Upper lobe of right lung (tissue), 1 donor: ENCODE data around the gene FOXP1. TPM values are rescaled to one million over a fixed set of nuclear protein-coding genes. Genes with fewer than 3 reads are reported as not detected.

ENCODE experiments used
- ATAC-seq: fragments of 200-7000 bp; cut with Tn5 transposase; one replicate; pipeline ENCODE4 v1.9.1; 2020; ENCODE audit warnings: mild to moderate bottlenecking, moderate library complexity
- DNase-seq: peaks from one replicate; pipeline ENCODE4 v3.0.0-alpha.2; 2020
- H3K27ac ChIP-seq: fragments of 200-600 bp; one replicate; pipeline ENCODE4 v1.8.0; 2022
- H3K27me3 ChIP-seq: fragments of 200-600 bp; one replicate; pipeline ENCODE4 v1.8.0; 2022; ENCODE audit warnings: mild to moderate bottlenecking
- H3K36me3 ChIP-seq: fragments of 200-600 bp; one replicate; pipeline ENCODE4 v1.8.0; 2022
- H3K4me1 ChIP-seq: fragments of 200-600 bp; one replicate; pipeline ENCODE4 v1.8.0; 2022
- H3K4me3 ChIP-seq: fragments of 200-600 bp; one replicate; pipeline ENCODE4 v1.8.0; 2022; ENCODE audit warnings: mild to moderate bottlenecking
- H3K9me3 ChIP-seq: fragments of 200-600 bp; one replicate; pipeline ENCODE4 v1.8.0; 2022
- intact Hi-C: fragments of 100-400 bp; cut with DNase I; formaldehyde crosslinking; loops from one replicate; pipeline ENCODE4 v1.11.0; 2022
- total RNA-seq: library from RNA; stranded (reverse); fragmentation: NEBNext Ultra II Directional; extraction: Animal tissue kit (Norgen Biotek cat#: 25700); gene quantifications from one replicate; pipeline ENCODE4 v1.2.1, GENCODE V29; 2021
- TF ChIP-seq, protein P1 (sequence below): fragments of 200-600 bp; IDR thresholded peaks from one replicate; pipeline ENCODE4 v1.8.0; 2022; ENCODE audit warnings: antibody characterized with exemption
- donor health status: DM: no; HTN: yes; CAD: no; lungs with severe emphysema.

The FOXP1 gene
- total RNA-seq, 1 donor from 2014 or later, result 140 TPM

- peaks cover 39% of the 10 kb centered on the region for H3K4me1 ChIP-seq
- TF ChIP-seq, protein P1, sequence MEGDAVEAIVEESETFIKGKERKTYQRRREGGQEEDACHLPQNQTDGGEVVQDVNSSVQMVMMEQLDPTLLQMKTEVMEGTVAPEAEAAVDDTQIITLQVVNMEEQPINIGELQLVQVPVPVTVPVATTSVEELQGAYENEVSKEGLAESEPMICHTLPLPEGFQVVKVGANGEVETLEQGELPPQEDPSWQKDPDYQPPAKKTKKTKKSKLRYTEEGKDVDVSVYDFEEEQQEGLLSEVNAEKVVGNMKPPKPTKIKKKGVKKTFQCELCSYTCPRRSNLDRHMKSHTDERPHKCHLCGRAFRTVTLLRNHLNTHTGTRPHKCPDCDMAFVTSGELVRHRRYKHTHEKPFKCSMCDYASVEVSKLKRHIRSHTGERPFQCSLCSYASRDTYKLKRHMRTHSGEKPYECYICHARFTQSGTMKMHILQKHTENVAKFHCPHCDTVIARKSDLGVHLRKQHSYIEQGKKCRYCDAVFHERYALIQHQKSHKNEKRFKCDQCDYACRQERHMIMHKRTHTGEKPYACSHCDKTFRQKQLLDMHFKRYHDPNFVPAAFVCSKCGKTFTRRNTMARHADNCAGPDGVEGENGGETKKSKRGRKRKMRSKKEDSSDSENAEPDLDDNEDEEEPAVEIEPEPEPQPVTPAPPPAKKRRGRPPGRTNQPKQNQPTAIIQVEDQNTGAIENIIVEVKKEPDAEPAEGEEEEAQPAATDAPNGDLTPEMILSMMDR, result no peak
- intact Hi-C loops, result no loop called here
- DNase-seq (no peak), ATAC-seq (peak; percentile 42)
- H3K4me3 ChIP-seq, result no peak overlapping the region
- H3K9me3 ChIP-seq, result no peaks in the 10 kb centered on the region
- no peak overlapping the region for H3K27ac ChIP-seq
- H3K36me3 ChIP-seq, result no peaks in the 10 kb centered on the region
- no peaks in the 10 kb centered on the region for H3K27me3 ChIP-seq
Observed at GRCh38 chr3:71453822-71454511, 129.6 kb downstream of the FOXP1 start.

GRCh38 chr3:71453319-71453718 lies 130.2 kb downstream of the FOXP1 start:
- ATAC-seq, result no peak
- H3K4me1 ChIP-seq, result peaks cover 39% of the 10 kb centered on the region

GRCh38 chr3:71451812-71452211 lies 131.7 kb downstream of the FOXP1 start:
- intact Hi-C loops, result no loop called here
- H3K4me3 ChIP-seq, result no peak overlapping the region
- H3K36me3 ChIP-seq, result no peaks in the 10 kb centered on the region
- peaks cover 48% of the 10 kb centered on the region for H3K4me1 ChIP-seq
- TF ChIP-seq, protein P1, result no peak
- no peak overlapping the region for H3K27ac ChIP-seq
- ATAC-seq, result no peak
- H3K27me3 ChIP-seq, result no peaks in the 10 kb centered on the region
- no peaks in the 10 kb centered on the region for H3K9me3 ChIP-seq
- DNase-seq, result no peak

More at GRCh38 chr3:71453319-71453718, 130.2 kb downstream of the FOXP1 start:
- intact Hi-C loops, result no loop called here
- TF ChIP-seq, protein P1, result no peak
- Histone ChIP-seq H3K27ac (no peak overlapping the region), H3K36me3 (no peaks in the 10 kb centered on the region), H3K9me3 (no peaks in the 10 kb centered on the region), H3K4me3 (no peak overlapping the region), H3K27me3 (no peaks in the 10 kb centered on the region)
- DNase-seq, result no peak

GRCh38 chr3:71451060-71451459 lies 132.5 kb downstream of the FOXP1 start:
- DNase-seq, result no peak
- Histone ChIP-seq H3K27me3 (no peaks in the 10 kb centered on the region), H3K9me3 (no peaks in the 10 kb centered on the region), H3K27ac (no peak overlapping the region), H3K4me1 (peaks cover 43% of the 10 kb centered on the region), H3K36me3 (no peaks in the 10 kb centered on the region), H3K4me3 (no peak overlapping the region)
- intact Hi-C loops, result no loop called here
- TF ChIP-seq, protein P1, result no peak
- no peak for ATAC-seq

- no peak for ATAC-seq
- no peaks in the 10 kb centered on the region for H3K36me3 ChIP-seq
- DNase-seq, result no peak
- peaks cover 43% of the 10 kb centered on the region for H3K4me1 ChIP-seq
- no peak overlapping the region for H3K4me3 ChIP-seq
- H3K9me3 ChIP-seq, result no peaks in the 10 kb centered on the region
- no peak overlapping the region for H3K27ac ChIP-seq
- intact Hi-C loops, result no loop called here
- no peaks in the 10 kb centered on the region for H3K27me3 ChIP-seq
- TF ChIP-seq, protein P1, result no peak
Observed at GRCh38 chr3:71450162-71450561, 133.4 kb downstream of the FOXP1 start.

DNA sequence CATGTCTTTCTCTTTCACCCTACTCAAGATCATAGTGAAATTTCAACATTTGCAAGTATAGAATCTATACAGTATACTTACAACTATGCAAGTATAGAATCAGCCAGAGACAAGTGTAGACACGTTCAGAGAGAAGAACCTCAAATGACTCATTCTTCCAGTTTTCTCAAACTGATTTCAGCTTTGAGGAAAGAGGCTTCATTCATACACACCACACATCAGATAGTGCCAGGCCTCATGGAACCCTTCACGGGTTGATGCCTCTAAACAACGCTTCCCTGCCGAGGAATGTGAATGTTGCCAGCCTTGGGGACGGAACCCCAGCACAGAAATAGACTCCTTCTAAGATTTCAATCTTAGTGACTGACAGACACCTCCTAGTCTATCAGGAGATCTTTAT lies 135.7 kb downstream of the FOXP1 start:
- Histone ChIP-seq H3K4me1 (peaks cover 48% of the 10 kb centered on the region), H3K27me3 (no peaks in the 10 kb centered on the region)
- TF ChIP-seq, protein P1, result no peak

More for the DNA sequence above, 135.7 kb downstream of the FOXP1 start:
- ATAC-seq (no peak), DNase-seq (no peak)
- H3K36me3 ChIP-seq, result no peaks in the 10 kb centered on the region
- no peaks in the 10 kb centered on the region for H3K9me3 ChIP-seq
- no peak overlapping the region for H3K4me3 ChIP-seq
- no peak overlapping the region for H3K27ac ChIP-seq
- intact Hi-C loops, result no loop called here
